Fibroblast of the conjunctiva (primary cell): ENCODE data around the gene IDNK.

Experiments
- DNase-seq: peaks from one replicate; pipeline ENCODE4 v3.0.0-alpha.2; 2010; ENCODE audit warnings: low read depth

Gene IDNK

DNA sequence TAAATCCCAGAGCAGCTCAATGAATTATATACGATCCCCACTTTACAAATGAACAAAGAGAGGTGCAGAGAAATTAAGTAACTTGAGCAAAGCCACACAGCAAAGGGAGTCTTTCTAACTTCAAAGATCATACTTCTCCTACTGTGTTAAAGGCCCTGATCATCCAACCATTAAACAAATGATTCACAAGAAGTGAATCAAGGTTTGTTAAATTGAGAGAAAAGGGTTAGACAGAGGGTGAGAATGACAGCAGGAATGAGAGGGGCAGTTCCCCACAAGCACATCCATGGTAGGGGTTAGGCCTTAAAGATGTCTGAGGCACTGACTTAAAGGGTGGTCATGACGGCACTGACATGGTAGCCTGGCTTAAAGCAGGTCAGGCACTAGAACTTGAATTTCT lies 10.7 kb downstream of the IDNK start:
- DNase-seq, result no peak

DNA sequence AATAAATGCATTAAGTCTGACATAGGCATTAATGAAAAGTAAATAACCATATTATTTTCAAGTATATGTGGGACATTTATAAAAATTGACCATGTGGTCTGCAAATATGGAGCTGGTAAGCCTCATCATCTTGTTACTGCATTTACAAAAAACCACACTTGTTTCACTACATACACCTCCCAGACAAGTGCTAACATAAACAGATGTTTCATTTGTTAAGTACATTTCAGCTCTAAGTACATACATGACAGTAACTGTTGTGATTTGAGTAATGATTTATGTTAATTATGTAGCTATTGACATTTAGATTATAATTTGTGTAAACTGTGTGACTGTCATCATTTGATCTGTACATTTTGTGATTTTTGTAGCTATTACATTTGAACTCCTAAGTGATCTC lies 13.9 kb downstream of the IDNK start:
- no peak for DNase-seq

DNA sequence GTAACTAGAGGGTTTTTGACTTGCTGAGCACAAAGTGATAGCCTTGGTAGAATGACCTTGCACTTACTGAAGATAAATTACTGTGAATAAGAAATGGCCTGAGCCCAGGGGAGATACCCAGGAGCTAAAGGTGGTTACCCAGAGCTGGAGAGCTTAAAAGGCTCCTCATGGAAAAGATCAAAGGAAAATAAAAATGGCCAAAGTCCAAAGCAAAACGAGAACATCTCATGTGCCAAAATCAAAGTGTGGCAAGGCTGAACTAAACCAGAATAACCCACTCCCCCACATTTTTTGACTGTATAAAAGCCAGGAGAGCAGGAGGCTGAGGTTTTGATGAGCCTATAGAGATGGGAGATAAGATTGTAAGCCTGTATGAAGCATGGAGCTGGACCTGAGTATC lies 14.4 kb downstream of the IDNK start:
- no peak for DNase-seq

GRCh38 chr9:83639266-83639665 lies 16.3 kb downstream of the IDNK start:
- no peak for DNase-seq

DNA sequence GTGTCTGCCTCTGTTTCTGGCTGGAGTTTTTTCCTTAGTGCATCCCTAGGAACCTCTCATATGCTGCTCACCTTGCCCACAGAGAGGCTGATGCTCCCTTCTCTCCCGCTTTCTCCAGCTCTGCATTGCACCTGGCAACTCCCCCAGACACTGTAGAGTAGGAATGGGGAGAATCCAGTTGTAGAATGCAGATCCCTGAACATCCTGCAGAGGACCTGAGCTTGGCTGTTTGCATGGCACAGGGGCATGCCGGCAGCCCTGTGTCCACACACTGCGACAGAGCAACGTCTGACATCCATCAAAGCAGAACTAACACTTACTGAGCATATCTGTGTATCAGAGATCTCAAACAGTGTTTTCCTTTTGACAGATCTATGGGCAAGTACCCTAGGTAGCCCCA lies 19.9 kb downstream of the IDNK start:
- DNase-seq, result no peak

DNA sequence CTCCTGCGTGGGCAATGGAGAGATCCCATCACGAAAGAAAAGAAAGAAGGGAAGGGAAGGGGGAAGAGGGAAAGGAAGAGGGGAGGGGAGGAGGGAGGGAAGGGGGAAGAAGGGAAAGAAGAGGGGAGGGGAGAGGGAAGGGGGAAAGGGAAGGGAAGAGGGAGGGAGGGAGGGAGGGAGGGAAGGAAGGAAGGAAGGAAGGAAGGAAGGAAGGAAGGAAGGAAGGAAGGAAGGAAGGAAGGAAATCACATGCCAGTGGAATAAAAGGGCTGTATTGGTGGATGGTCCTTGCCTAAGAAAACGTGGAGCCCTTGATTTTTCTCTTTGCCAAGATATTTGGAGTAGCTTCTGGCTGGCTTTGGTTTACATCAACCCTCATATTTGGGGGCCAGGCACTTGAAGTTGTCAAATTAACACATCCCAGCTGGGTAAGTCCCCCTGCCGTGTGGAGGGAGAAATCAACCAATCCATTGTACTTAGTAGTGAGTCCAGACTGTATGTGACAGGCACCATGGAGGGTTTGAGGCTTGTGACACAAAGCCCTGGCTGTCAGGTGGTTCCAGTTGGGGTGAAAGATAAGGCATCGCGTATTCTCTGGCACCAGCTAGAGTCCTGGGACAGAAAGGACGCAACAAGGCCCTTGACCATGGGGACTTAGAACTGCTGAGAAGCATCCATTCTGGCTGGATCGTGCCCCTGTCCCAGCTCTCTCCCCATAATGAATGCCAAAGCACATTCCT lies 23.7 kb downstream of the IDNK start:
- no peak for DNase-seq

- peak; percentile 17 for DNase-seq
Measured at GRCh38 chr9:83649080-83649479, 26.1 kb downstream of the IDNK start.

DNA sequence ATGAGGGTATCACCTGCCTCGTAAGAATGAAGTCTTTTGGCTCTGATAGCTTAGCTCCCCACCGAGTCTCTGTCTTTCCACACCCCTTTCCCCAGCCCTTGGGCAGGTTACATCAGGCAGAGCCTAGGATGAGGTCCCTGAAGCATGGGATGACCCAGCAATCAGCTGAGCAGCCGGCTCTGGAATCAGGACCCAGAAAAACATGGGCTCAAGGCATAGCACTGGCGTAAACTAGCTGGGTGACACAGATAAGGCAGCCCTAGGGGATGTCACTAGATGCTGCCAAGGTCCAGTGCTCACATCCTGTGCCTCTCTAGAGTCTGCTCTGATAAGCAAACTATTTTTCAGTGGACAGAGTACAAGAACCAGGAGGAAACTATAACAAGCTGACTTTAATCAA lies 26.6 kb downstream of the IDNK start:
- DNase-seq, result no peak

GRCh38 chr9:83651558-83651957 lies 28.6 kb downstream of the IDNK start:
- DNase-seq, result no peak

GRCh38 chr9:83652433-83652832 lies 29.5 kb downstream of the IDNK start:
- DNase-seq, result no peak

- no peak for DNase-seq
Measured at GRCh38 chr9:83655433-83655832, 32.5 kb downstream of the IDNK start.

DNA sequence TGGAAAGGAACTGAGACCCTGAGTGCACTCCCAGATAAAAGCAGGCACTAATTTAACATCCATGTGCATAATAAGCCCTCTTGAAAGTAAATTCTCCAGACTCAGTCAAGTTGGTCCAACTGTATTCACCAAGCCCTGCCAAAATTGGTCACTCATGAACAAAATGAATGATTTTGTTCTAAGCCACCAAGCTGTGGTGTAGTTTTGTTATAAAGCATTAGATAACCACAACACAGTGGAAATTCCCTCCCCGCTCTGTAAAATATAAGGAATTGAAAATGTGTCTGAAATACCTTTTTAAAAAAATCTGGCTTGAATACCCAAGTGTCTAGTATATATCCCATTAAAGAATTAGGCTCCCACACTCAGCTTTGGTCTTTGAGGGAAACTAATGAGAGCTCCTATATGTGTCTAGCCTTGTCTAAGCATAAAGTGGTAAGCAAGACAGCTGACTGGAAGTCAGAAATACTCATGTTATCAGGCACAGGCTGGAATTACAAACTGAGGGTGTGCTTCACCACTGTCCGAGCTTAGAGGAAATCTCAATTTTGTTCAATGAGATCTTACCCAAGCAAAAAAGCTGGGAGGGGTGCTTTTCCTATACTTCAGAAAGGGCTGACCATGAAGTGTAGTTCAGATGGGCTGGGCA lies 33.2 kb downstream of the IDNK start:
- DNase-seq, result no peak

GRCh38 chr9:83656952-83657351 lies 34.0 kb downstream of the IDNK start:
- DNase-seq, result no peak

- no peak for DNase-seq
Measured at GRCh38 chr9:83662933-83663332, 40.0 kb downstream of the IDNK start.

DNA sequence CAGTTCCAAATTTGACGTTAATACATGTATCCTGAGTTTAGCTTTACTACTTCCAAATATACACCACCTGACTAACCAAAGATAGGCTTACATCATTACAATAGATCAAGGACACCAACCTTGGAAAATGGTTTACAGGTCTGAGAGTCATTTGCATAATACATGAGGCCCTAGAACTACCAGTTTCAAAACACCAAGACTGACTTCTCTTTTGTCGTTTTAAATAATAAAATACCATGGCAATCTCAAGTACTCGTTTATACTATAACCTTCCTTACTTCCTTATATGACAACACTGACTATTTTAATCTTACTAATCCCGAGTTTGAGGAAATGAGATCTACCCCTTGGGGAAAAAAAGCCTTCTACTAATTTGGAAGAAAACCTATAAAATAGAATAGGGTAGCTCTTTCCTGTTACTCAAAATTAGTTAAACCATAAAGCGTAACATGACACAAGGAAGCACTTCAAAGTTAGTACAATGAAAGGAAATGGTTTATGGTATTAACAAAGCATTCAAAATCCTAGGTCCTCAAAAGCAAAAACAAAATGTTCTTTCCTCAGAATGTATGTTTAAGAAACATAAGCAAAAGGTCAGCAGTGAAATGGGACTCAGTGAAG lies 42.7 kb downstream of the IDNK start:
- DNase-seq, result no peak

GRCh38 chr9:83669067-83669466 lies 46.1 kb downstream of the IDNK start:
- DNase-seq, result no peak

- DNase-seq, result no peak
Measured at GRCh38 chr9:83670381-83670780, 47.4 kb downstream of the IDNK start.

DNA sequence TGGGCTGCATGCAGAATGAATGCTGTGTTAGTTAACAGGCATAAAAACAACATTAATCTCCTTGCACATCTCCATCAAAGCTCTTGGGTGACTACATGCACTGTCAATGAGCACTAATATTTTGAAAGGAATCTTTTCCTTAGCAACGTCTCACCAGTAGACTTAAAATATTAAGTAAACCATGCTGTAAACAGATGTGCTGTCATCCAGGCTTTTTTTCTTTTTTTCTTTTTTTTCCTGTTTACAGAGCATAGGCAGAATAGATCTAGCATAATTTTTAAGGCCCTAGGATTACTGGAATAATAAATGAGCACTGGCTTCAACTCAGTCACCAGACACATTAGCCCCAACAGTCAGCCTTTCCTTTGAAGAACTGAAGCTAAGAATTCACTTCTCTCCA lies 48.5 kb downstream of the IDNK start:
- no peak for DNase-seq

- DNase-seq, result no peak
Measured at GRCh38 chr9:83675466-83675865, 52.5 kb downstream of the IDNK start.

GRCh38 chr9:83677596-83677995 lies 54.7 kb downstream of the IDNK start:
- DNase-seq, result no peak

DNA sequence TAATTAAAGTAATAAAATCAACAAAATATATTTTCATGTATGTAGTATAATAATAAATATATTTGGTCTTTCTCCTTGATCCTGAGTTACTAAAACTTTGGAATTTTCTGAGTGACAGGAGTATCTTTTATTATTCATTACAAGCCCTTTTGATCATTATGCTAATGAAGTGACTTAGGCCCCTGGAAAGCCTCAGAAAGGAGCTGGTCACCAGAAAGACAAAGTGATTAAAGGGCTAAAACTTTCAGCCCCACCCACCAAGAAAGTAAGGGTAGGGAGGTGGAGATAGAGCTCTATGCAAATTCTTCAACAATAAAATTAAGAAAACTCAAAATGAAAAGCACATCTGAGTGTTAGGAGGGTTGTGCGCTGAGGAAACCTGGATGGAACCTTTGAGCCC lies 57.3 kb downstream of the IDNK start:
- DNase-seq, result no peak

- no peak for DNase-seq
Measured at GRCh38 chr9:83681490-83681889, 58.5 kb downstream of the IDNK start.

DNA sequence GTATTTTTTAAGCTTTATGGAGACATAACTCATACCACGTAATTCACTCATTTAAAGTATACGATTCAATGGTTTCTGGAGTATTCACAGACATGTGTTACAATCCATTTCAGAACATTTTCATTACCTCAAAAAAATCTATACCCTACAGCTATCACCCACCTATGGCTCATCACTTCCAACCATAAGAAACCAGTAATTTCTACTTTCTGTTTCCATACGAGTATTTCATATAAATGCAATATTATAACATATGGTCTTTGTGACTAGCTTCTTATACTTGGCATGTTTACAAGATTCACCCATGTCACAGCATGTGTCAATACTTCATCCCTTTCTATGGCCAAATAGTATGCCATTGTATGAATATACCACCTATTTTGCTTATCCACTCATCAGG lies 66.0 kb downstream of the IDNK start:
- DNase-seq, result no peak

GRCh38 chr9:83691492-83691891 lies 68.5 kb downstream of the IDNK start:
- DNase-seq, result no peak
